GM19099 (cell line): ENCODE results near the gene INTS3.

ENCODE experiments used
- POLR2A ChIP-seq: IDR thresholded peaks from 3 replicates; pipeline ENCODE4 v1.6.1; 2011; ENCODE audit warnings: low read depth; ENCODE audit not compliant: insufficient read length; ENCODE audit errors: extremely low read depth

The INTS3 gene

GRCh38 chr1:153777648-153778047, 49.8 kb downstream of the INTS3 start:
- TF ChIP-seq POLR2A: no peak

GRCh38 chr1:153778051-153778823, 50.4 kb downstream of the INTS3 start:
- no peak for TF ChIP-seq POLR2A

- no peak for TF ChIP-seq POLR2A
Observed at GRCh38 chr1:153778824-153779519, 51.1 kb downstream of the INTS3 start.

GRCh38 chr1:153779781-153780541, 52.1 kb downstream of the INTS3 start:
- no peak for TF ChIP-seq POLR2A

- no peak for TF ChIP-seq POLR2A
Observed at GRCh38 chr1:153780551-153780950, 52.7 kb downstream of the INTS3 start.

GRCh38 chr1:153783233-153784190, 55.7 kb downstream of the INTS3 start:
- TF ChIP-seq POLR2A: peak; percentile 96

- TF ChIP-seq POLR2A: no peak
Observed at GRCh38 chr1:153786038-153786790, 58.4 kb downstream of the INTS3 start.

GRCh38 chr1:153789478-153790034, 61.7 kb downstream of the INTS3 start:
- TF ChIP-seq POLR2A: no peak

- no peak for TF ChIP-seq POLR2A
Observed at GRCh38 chr1:153790313-153790965, 62.6 kb downstream of the INTS3 start.

- peak; percentile 28 for TF ChIP-seq POLR2A
Observed at GRCh38 chr1:153790966-153791647, 63.3 kb downstream of the INTS3 start.

- TF ChIP-seq POLR2A: no peak
Observed at GRCh38 chr1:153791648-153792253, 63.9 kb downstream of the INTS3 start.

- TF ChIP-seq POLR2A: no peak
Observed at GRCh38 chr1:153792631-153793041, 64.8 kb downstream of the INTS3 start.
